GM19397 (cell line): ENCODE measurements around the gene HOXD4.

Source experiments
- ATAC-seq: cut with Tn5 transposase; IDR thresholded peaks from one replicate; pipeline ENCODE4 v1.9.1; 2021; ENCODE audit warnings: mild to moderate bottlenecking, moderate library complexity; ENCODE audit not compliant: unreplicated experiment

The HOXD4 gene

GRCh38 chr2:176170602-176171305 lies 19.4 kb downstream of the HOXD4 start:
- ATAC-seq: no peak

DNA sequence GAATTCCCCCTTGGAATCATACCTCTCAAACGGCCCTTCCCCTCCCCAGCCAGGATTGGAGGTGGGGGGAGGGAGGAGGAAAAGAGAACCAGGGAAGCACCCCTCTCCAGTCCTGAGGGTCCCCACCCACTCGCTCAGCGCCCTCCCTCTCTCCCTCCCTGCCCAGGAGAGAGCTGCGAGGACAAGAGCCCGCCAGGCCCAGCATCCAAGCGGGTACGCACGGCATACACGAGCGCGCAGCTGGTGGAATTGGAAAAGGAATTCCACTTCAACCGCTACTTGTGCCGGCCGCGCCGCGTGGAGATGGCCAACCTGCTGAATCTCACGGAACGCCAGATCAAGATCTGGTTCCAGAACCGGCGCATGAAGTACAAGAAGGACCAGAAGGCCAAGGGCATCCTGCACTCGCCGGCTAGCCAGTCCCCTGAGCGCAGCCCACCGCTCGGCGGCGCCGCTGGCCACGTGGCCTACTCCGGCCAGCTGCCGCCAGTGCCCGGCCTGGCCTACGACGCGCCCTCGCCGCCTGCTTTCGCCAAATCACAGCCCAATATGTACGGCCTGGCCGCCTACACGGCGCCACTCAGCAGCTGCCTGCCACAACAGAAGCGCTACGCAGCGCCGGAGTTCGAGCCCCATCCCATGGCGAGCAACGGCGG lies 20.1 kb downstream of the HOXD4 start:
- no peak for ATAC-seq

DNA sequence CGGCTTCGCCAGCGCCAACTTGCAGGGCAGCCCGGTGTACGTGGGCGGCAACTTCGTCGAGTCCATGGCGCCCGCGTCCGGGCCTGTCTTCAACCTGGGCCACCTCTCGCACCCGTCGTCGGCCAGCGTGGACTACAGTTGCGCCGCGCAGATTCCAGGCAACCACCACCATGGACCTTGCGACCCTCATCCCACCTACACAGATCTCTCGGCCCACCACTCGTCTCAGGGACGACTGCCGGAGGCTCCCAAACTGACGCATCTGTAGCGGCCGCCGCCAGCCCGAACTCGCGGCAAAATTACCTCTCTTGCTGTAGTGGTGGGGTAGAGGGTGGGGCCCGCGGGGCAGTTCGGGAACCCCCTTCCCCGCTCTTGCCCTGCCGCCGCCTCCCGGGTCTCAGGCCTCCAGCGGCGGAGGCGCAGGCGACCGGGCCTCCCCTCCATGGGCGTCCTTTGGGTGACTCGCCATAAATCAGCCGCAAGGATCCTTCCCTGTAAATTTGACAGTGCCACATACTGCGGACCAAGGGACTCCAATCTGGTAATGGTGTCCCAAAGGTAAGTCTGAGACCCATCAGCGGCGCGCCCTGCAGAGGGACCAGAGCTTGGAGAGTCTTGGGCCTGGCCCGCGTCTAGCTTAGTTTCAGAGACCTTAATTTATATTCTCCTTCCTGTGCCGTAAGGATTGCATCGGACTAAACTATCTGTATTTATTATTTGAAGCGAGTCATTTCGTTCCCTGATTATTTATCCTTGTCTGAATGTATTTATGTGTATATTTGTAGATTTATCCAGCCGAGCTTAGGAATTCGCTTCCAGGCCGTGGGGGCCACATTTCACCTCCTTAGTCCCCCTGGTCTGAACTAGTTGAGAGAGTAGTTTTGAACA lies 20.9 kb downstream of the HOXD4 start:
- ATAC-seq: no peak

DNA sequence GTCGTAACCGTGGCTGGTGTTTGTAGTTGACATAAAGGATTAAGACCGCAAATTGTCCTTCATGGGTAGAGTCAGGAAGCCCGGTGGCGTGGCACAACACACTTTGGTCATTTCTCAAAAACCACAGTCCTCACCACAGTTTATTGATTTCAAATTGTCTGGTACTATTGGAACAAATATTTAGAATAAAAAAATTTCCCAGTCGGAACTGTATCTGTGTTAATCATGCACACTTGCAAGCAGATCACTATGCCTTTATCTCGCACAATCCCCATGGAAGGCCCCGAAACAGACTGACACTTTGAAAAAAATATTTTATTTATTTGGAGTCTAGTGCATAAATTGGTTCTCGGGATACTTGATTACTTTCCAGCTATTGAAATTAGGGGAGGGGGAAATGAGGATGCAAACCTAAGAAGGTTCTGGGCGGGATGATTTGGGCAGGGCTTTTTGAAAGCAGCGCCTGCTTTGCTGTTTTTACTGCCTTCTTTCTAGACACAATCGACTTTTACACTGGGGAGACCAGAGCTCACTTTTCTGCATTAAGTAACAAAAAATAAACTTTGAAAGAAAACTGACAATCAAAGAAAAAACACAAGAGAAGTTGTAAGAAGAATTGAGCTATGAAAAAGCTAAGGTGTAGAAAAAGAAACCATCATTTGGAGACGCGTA lies 21.7 kb downstream of the HOXD4 start:
- no peak for ATAC-seq

DNA sequence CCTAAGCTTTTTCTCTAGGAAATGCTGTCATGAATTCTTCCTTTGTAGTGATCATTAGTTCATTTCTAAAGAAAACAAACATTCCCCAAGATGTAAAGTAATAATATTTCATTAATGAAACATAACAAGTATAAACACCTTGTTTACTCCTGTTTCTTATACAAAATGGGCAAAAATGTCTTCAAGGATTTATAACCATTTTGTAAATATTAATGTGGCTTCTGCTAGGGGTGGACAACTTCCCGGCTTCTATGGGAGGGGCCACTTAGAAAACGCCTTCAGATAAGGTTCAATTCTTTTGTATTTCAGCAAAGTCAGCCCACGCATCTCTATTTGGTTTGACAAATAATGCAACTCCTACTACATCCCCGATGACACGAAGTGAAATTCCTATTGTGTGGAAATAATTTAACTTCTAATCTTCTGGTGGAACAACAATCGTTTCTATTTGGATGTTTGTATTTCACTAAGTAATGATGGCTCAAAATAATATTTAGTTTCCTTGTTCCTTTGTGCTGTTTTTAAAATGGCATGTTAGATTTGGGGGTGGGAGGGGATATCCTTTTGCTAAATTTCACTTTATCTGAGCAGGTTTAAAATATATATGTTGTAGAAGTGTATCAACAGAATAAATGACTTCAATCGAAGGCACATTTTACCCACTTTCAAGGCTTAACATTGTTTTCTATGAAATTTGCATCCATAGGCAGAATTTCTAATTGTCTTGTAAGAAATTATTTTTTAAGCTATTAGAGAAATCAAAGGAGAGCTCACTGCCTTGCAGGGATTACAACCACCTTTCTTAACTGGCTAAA lies 22.4 kb downstream of the HOXD4 start:
- no peak for ATAC-seq

DNA sequence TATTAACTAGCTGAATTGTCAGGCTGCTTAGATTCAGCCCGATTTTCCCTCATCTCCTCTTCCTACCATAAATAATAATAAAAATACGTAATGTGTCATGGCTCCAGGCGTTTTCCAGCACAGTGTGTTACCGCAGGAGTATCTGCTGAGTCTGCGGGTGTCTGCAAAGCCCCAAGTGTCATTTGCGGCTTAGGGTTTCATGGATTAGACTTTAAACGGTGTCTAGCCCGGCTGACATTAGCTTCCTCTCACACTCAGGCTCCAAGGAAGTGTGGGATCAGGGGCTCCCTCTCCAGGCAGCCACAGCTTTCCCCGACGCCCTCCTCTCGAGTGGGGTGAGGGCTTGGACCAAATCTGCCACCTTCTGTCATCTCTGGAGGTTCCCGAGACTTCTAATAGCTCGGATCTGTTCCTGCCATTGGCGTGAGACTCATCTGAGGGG lies 23.1 kb downstream of the HOXD4 start:
- ATAC-seq: no peak

DNA sequence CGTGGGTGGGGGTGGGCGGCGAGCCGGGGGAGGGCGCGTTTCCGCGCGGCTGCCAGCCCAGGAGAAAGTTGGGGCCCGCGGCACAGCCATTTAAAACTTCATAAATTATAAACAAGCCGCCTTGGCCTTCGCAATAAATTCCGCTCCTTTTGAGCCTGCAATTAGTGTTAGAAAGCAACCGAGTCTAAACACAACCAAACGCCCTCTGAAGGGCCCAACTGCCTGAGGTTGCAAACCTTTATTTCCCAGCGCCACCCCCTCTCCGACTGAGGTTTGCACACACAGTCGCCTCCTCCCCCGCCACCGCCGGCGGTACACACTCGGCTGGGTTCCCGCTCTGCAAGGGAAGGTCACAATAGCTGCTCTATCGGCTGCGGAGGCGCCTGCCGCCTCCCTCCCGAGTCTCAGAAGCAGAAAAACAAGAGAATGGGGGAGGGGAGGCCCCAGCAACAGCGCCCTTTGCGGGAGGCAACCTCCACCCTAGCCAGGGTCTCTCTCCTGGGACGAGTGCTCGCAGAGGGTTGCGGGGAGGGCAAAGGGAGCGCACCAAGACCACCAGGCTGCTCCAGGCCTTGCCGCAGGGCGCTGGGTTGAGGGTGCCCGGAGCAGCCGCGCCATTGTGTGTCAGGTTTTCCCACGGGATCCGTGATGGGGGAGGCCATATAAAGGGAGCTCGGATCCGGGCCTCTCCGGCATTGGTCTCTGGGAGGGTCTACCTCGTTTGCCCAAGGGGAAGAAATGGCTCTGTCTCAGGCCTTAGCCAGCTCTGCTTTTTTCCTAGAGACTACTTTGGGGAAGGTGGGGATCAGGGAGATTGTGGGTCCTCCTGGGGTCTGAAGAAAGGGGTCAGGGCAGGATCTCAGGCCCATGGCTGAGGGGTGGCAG lies 23.7 kb downstream of the HOXD4 start:
- no peak for ATAC-seq

GRCh38 chr2:176175709-176176607 lies 24.6 kb downstream of the HOXD4 start:
- no peak for ATAC-seq

- no peak for ATAC-seq
Observed at GRCh38 chr2:176177580-176178037, 26.3 kb downstream of the HOXD4 start.

GRCh38 chr2:176178038-176178756 lies 26.8 kb downstream of the HOXD4 start:
- no peak for ATAC-seq

DNA sequence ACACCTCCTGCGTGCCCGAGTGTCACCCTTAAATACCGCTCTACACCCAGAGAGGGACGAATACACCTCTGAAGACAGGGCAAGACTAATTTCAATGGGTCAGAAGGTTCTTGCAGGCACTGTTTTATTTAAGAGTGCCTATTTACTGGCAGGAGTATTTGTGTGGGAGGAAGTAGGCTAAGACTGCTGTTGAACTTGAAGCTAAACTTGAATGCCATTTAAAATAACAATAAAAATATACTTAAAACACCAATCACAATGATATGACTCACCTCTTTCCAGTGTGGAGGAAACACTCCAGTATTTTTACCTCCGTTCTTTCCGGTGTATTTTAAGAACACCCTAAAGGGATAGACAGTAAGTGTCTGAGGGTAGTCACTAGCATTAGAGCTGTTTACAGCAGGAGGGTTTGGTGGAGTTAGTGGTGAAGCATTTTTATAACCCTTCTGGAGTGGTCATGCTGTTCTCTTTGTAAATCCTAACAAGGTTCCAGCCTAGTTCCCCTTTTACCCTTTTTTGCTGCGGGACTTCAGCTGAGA lies 27.5 kb downstream of the HOXD4 start:
- ATAC-seq: no peak

DNA sequence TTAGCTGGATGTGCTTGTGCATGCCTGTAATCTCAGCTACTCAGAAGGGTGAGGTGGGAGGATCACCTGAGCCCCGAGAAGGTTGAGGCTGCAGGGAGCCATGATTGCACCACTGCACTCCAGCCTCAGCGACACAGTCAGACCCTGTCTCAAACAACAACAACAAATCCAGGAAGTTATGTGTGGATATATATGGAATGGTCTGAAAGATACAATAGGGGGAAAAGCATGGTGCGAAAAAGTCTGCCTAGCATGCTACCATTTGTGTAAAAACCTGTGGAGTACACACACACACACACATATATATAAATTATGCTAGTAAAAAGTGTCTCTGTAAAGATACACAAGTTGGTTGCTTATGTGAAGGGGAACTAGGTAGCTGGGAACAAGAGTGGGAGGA lies 30.2 kb downstream of the HOXD4 start:
- ATAC-seq: no peak

DNA sequence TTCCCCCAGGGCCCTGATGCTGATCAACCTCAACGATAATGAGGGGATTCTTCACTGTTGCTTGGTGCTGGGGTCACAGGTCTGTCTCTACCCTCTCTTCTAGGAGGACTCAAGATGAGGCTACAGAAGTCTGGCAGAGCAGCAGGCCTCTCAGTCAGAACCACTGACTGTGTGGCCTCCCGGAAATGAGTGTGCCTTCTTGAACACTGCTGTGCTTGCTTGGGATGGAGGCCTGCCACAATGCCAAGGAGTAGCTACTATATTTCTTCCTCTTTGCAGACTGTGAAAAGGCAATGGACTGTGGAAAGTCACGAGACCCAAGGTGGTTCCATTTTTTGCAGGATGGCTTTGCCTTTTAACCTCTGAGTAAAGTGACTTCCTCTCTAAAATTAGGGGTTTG lies 31.3 kb downstream of the HOXD4 start:
- no peak for ATAC-seq

- ATAC-seq: no peak
Observed at GRCh38 chr2:176184749-176185148, 33.4 kb downstream of the HOXD4 start.

DNA sequence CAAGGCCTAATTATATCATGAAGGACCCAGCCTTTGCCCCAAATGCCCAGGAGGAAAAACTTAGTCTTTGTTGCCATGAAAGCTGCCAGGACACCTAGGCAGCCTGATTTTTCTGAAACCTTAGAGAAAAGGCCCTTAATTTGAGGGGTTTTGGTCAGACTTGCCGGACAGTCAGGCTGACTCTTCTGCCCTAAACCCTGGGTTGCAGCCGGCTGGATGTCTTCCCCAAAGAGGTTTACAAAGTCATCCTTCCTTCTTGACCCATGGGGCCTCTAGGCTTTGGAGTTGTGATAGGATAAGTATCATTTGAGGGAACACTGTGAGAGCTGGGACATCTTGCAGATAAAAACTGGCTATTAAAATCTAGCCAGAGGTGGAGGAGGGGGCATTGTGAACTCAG lies 34.7 kb downstream of the HOXD4 start:
- ATAC-seq: no peak

DNA sequence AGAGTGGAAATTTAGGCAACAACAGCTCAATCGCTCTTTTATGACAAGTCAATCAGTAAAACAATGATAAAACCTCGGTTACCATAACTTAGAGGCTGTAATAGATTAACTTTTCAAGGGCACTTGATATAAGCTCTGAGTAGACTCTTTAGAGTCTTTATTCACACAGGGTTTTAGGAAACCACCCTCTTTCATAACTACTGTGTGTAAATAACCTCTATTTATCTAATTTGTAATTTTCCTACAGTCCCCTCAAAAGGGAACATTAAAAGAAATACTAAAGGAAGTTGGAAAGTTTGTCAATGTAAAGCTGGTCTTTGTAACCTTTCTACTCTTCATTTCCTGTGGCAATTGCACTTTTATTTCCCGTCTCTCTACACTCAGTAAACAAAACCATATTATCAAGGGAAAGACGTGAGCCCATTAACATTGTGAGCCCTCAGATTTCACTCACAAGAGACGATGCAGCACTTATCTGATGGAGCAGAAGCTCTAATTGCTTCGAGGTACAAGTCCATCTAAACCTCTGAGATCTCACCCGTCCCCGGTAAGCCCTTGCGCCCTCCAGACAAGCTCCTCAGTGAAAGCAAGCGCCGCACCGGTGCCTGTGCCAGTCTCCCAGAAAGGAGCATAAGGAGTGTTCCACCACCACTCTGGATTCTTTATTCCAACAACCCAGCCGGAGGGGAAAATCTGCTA lies 36.0 kb downstream of the HOXD4 start:
- no peak for ATAC-seq
